Lung (tissue), 12 donors: Measurements from ENCODE around the gene TTC23. TPM values are rescaled to one million over a fixed set of nuclear protein-coding genes. Genes with fewer than 3 reads are reported as not detected.

Experiments
- ATAC-seq: fragments of 200-7000 bp; cut with Tn5 transposase; one replicate; pipeline ENCODE4 v1.9.1; 2020; ENCODE audit warnings: moderate number of reproducible peaks; ENCODE audit not compliant: insufficient read depth, low FRiP score
- DNase-seq, 3 donors: peaks; one replicate each; pipeline ENCODE4 v3.0.0-alpha.2; 2013 to 2017
- H3K27ac ChIP-seq, 2 donors: one replicate each; pipeline ENCODE4 v1.5.1; 2013; ENCODE audit warnings: mild to moderate bottlenecking in 2 of 2, moderate library complexity in 2 of 2, control low read depth in 1 of 2, inconsistent platforms in 1 of 2, low read depth in 1 of 2, low read length in 1 of 2
- H3K27me3 ChIP-seq, 3 donors: one replicate each; pipeline ENCODE4 v1.5.1; 2013; ENCODE audit warnings: low read length in 2 of 3; ENCODE audit not compliant: control insufficient read depth in 3 of 3, insufficient read depth in 3 of 3
- H3K36me3 ChIP-seq, 4 donors: one replicate each; pipeline ENCODE4 v1.5.1; 2013; ENCODE audit warnings: low read length in 4 of 4, mild to moderate bottlenecking in 1 of 4, moderate library complexity in 1 of 4; ENCODE audit not compliant: control insufficient read depth in 4 of 4, insufficient read depth in 4 of 4
- H3K4me1 ChIP-seq, 5 donors: one replicate each; pipeline ENCODE4 v1.5.1; 2013; ENCODE audit warnings: low read length in 5 of 5, mild to moderate bottlenecking in 2 of 5, moderate library complexity in 1 of 5; ENCODE audit not compliant: control insufficient read depth in 5 of 5, insufficient read depth in 5 of 5
- H3K4me3 ChIP-seq: one replicate; pipeline ENCODE4 v1.5.1; 2013; ENCODE audit warnings: mild to moderate bottlenecking, control low read depth, moderate library complexity
- H3K9ac ChIP-seq, 2 donors: one replicate each; pipeline ENCODE4 v1.5.1; 2013; ENCODE audit warnings: low read length in 2 of 2, control low read depth in 1 of 2; ENCODE audit not compliant: insufficient read depth in 1 of 2
- H3K9me3 ChIP-seq, 4 donors: one replicate each; pipeline ENCODE4 v1.5.1; 2013; ENCODE audit warnings: low read length in 3 of 4, mild to moderate bottlenecking in 1 of 4, moderate library complexity in 1 of 4; ENCODE audit not compliant: control insufficient read depth in 4 of 4, insufficient read depth in 3 of 4
- CTCF ChIP-seq: IDR thresholded peaks from 2 replicates; pipeline ENCODE4 v1.5.1; 2012; ENCODE audit warnings: mild to moderate bottlenecking; ENCODE audit errors: control extremely low read depth, extremely low read depth
- WGBS, 2 donors: extraction: QIAGEN DNeasy Blood & Tissue Kit; methylation state at CpG; one replicate each; pipeline ENCODE4 v1.1.7; 2013; 5-methylcytosine and 5-hydroxymethylcytosine counted together
- polyA plus RNA-seq, 2 donors: library from polyadenylated mRNA; stranded (reverse); fragments of 200-250 nt; gene quantifications; one replicate each; pipeline ENCODE4 v1.2.1, GENCODE V29; 2013
- total RNA-seq, 2 donors: library from RNA; depleted of rRNA in 1 of 2; stranded (reverse); fragments of >200 nt in 1 of 2; gene quantifications; one replicate each; pipeline ENCODE4 v1.2.1, GENCODE V29; 2014 to 2021
- donor health status: control.
- donor health status: control.
- donor health status: Bipolar disorder and iron deficiency.
- donor health status: healthy.
- donor health status: DM: yes; HTN: yes; CAD: no.

The TTC23 gene
- total and polyA plus RNA-seq, 4 donors: 6.2 to 48.5 (median 10.6) TPM

- Histone ChIP-seq H3K27me3 (no peaks in the 10 kb centered on the region), H3K4me1 (peaks cover 0 to 9% (median 5%) of the 10 kb centered on the region in 5 donors), H3K9ac (no peak overlapping the region), H3K9me3 (no peaks in the 10 kb centered on the region), H3K27ac (peak overlapping the region in 1 of 2 donors; percentile 60), H3K36me3 (peaks cover 0 to 5% (median 3%) of the 10 kb centered on the region in 4 donors), H3K4me3 (no peak overlapping the region)
- 66 to 72% methylated on average over 3 of the region's 3 CpGs for WGBS, 2 donors
- DNase-seq (no peak), ATAC-seq (no peak)
- no peak for TF ChIP-seq CTCF
These were observed 106.1 kb downstream of the TTC23 start for GRCh38 chr15:99143242-99143641.

- H3K27me3 ChIP-seq: no peaks in the 10 kb centered on the region
- H3K9ac ChIP-seq: no peak overlapping the region
- WGBS, 2 donors: 88 to 91% methylated on average over 5 of the region's 5 CpGs
- H3K4me3 ChIP-seq: no peak overlapping the region
- TF ChIP-seq CTCF: no peak
- H3K4me1 ChIP-seq: peaks cover 0 to 9% (median 5%) of the 10 kb centered on the region in 5 donors
- H3K27ac ChIP-seq: no peak overlapping the region
- DNase-seq (no peak), ATAC-seq (no peak)
- H3K36me3 ChIP-seq: peaks cover 0 to 4% (median under 1%) of the 10 kb centered on the region in 4 donors
- no peaks in the 10 kb centered on the region for H3K9me3 ChIP-seq
These were observed 106.8 kb downstream of the TTC23 start for GRCh38 chr15:99142562-99142961.

- ATAC-seq (no peak), DNase-seq (no peak)
- no peak overlapping the region for H3K9ac ChIP-seq
These were observed 107.4 kb downstream of the TTC23 start for GRCh38 chr15:99141943-99142342.

More at GRCh38 chr15:99141943-99142342, 107.4 kb downstream of the TTC23 start:
- WGBS, 2 donors: 94 to 96% methylated on average over 4 of the region's 4 CpGs
- H3K4me3 ChIP-seq: no peak overlapping the region
- peaks cover 0 to 9% (median 5%) of the 10 kb centered on the region in 5 donors for H3K4me1 ChIP-seq
- peaks cover 0 to 8% (median 3%) of the 10 kb centered on the region in 4 donors for H3K36me3 ChIP-seq
- no peaks in the 10 kb centered on the region for H3K27me3 ChIP-seq
- no peaks in the 10 kb centered on the region for H3K9me3 ChIP-seq
- no peak for TF ChIP-seq CTCF
- no peak overlapping the region for H3K27ac ChIP-seq
